GM23338 (cell line): ENCODE data around the gene SBF1. TPM values are rescaled to one million over a fixed set of nuclear protein-coding genes. Genes with fewer than 3 reads are reported as not detected.

ENCODE experiments used
- ATAC-seq: fragments of 200-7000 bp; cut with Tn5 transposase; 3 replicates; pipeline ENCODE4 v1.9.1; 2020
- DNase-seq: peaks from one replicate; pipeline ENCODE4 v3.0.0-alpha.2; 2015; ENCODE audit warnings: low spot score
- H2AFZ ChIP-seq: fragments of 200-600 bp; sonication (generic); 2 replicates; pipeline ENCODE4 v1.8.0; 2016; ENCODE audit warnings: antibody characterized with exemption, mild to moderate bottlenecking, moderate library complexity
- H3F3A ChIP-seq: fragments of 200-600 bp; sonication (generic); replicated peaks from 2 replicates; pipeline ENCODE4 v1.8.0; 2017; ENCODE audit warnings: antibody characterized with exemption, mixed run types, low read depth
- H3K27ac ChIP-seq: fragments of 200-600 bp; sonication (generic); 2 replicates; pipeline ENCODE4 v1.6.1; 2016; ENCODE audit warnings: low read depth
- H3K27me3 ChIP-seq: fragments of 200-600 bp; sonication (generic); 2 replicates; pipeline ENCODE4 v1.8.0; 2016; ENCODE audit warnings: mild to moderate bottlenecking, mixed run types, moderate library complexity; ENCODE audit not compliant: insufficient read depth
- H3K36me3 ChIP-seq: fragments of 200-600 bp; sonication (generic); 2 replicates; pipeline ENCODE4 v1.8.0; 2016; ENCODE audit warnings: mild to moderate bottlenecking; ENCODE audit not compliant: insufficient read depth
- H3K4me1 ChIP-seq: fragments of 200-600 bp; sonication (generic); 2 replicates; pipeline ENCODE4 v1.8.0; 2016; ENCODE audit warnings: mild to moderate bottlenecking, moderate library complexity; ENCODE audit not compliant: insufficient read depth
- H3K4me2 ChIP-seq: fragments of 200-600 bp; sonication (generic); 2 replicates; pipeline ENCODE4 v1.7.1; 2017; ENCODE audit warnings: mixed run types
- H3K4me3 ChIP-seq: fragments of 200-600 bp; sonication (generic); 2 replicates; pipeline ENCODE4 v1.6.1; 2016; ENCODE audit warnings: mixed run types
- H3K79me2 ChIP-seq: fragments of 200-600 bp; sonication (generic); replicated peaks from 2 replicates; pipeline ENCODE4 v1.8.0; 2017; ENCODE audit warnings: mild to moderate bottlenecking; ENCODE audit not compliant: insufficient read depth
- H3K9me2 ChIP-seq: fragments of 200-600 bp; sonication (generic); 2 replicates; pipeline ENCODE4 v1.8.0; 2017; ENCODE audit not compliant: insufficient read depth
- H4K20me1 ChIP-seq: fragments of 200-600 bp; sonication (generic); replicated peaks from 2 replicates; pipeline ENCODE4 v1.8.0; 2017; ENCODE audit warnings: mild to moderate bottlenecking; ENCODE audit not compliant: insufficient read depth
- H3K27ac Mint-ChIP-seq: 2 replicates; pipeline ENCODE4 v1.8.0; 2020; ENCODE audit warnings: inconsistent platforms, mild to moderate bottlenecking, moderate library complexity, mixed read lengths
- H3K27me3 Mint-ChIP-seq: 3 replicates; pipeline ENCODE4 v1.8.0; 2022; ENCODE audit warnings: low read depth, mild to moderate bottlenecking, moderate library complexity, mixed read lengths, inconsistent platforms; ENCODE audit not compliant: insufficient read depth, poor library complexity
- H3K36me3 Mint-ChIP-seq: 3 replicates; pipeline ENCODE4 v1.8.0; 2021; ENCODE audit warnings: low read depth, mild to moderate bottlenecking, inconsistent platforms, moderate library complexity, mixed read lengths
- H3K4me1 Mint-ChIP-seq: 3 replicates; pipeline ENCODE4 v1.8.0; 2020; ENCODE audit warnings: mild to moderate bottlenecking, inconsistent platforms, mixed read lengths
- H3K4me3 Mint-ChIP-seq: 3 replicates; pipeline ENCODE4 v1.8.0; 2021; ENCODE audit warnings: moderate library complexity, mild to moderate bottlenecking, inconsistent platforms, mixed read lengths
- H3K9me3 Mint-ChIP-seq: 3 replicates; pipeline ENCODE4 v1.8.0; 2020; ENCODE audit warnings: moderate library complexity, mild to moderate bottlenecking, inconsistent platforms, mixed read lengths
- CREB1 ChIP-seq: fragments of 250-450 bp; sonication (Bioruptor Pico); IDR thresholded peaks from 2 replicates; pipeline ENCODE4 v1.5.0; 2020; ENCODE audit warnings: low read depth, mild to moderate bottlenecking, moderate library complexity
- ETS1 ChIP-seq: IDR thresholded peaks from 2 replicates; pipeline ENCODE4 v1.6.1; 2016; ENCODE audit warnings: antibody characterized with exemption
- EZH2 ChIP-seq: fragments of 200-600 bp; sonication (generic); IDR thresholded peaks from one replicate; pipeline ENCODE4 v1.8.0; 2017; ENCODE audit warnings: antibody characterized with exemption, mild to moderate bottlenecking, low read depth; ENCODE audit not compliant: unreplicated experiment
- EZH2phosphoT487 ChIP-seq: fragments of 200-600 bp; sonication (generic); IDR thresholded peaks from one replicate; pipeline ENCODE4 v1.8.1; 2018; ENCODE audit warnings: antibody characterized with exemption; ENCODE audit not compliant: unreplicated experiment
- JUNB ChIP-seq: IDR thresholded peaks from one replicate; pipeline ENCODE4 v1.6.1; 2016; ENCODE audit warnings: antibody characterized with exemption; ENCODE audit not compliant: unreplicated experiment
- NANOG ChIP-seq: IDR thresholded peaks from 2 replicates; pipeline ENCODE4 v1.6.1; 2016; ENCODE audit warnings: antibody characterized with exemption, borderline replicate concordance
- POLR2AphosphoS5 ChIP-seq: IDR thresholded peaks from 2 replicates; pipeline ENCODE4 v1.6.1; 2016; ENCODE audit warnings: antibody characterized with exemption, low read depth
- REST ChIP-seq: IDR thresholded peaks from one replicate; pipeline ENCODE4 v1.6.1; 2018; ENCODE audit warnings: antibody characterized with exemption; ENCODE audit not compliant: unreplicated experiment
- ZNF331 ChIP-seq: fragments of 250-450 bp; sonication (Bioruptor Pico); IDR thresholded peaks from 2 replicates; pipeline ENCODE4 v1.5.0; 2020; ENCODE audit warnings: low read depth, mild to moderate bottlenecking, moderate library complexity
- polyA plus RNA-seq: library from polyadenylated mRNA; unstranded; fragments of >200 nt; fragmentation: Nextera tagmentation; extraction: Ambion mirVana; gene quantifications from 2 replicates; pipeline ENCODE4 v1.2.1, GENCODE V29; 2016
- total RNA-seq: library from RNA; depleted of rRNA; stranded (reverse); fragments of >200 nt; shearing (Covaris generic); gene quantifications from 2 replicates; pipeline ENCODE4 v1.2.3, GENCODE V29; 2014
- TF ChIP-seq, protein P1 (sequence below), 2 experiments: fragments of 200-600 bp in 1 of 2; sonication (generic) in 1 of 2; conservative IDR thresholded peaks; 2 replicates each; pipeline versions ENCODE4 v1.5.1 to v1.6.1; 2016 to 2017; ENCODE audit warnings: antibody characterized with exemption in 2 of 2, low read depth in 2 of 2, mild to moderate bottlenecking in 2 of 2, moderate library complexity in 1 of 2

Gene SBF1
- total and polyA plus RNA-seq, 2 experiments from 2014 or later, result 26.5 to 85.4 TPM

- no peak for TF ChIP-seq NANOG
Observed at GRCh38 chr22:50436015-50436830, 38.6 kb downstream of the SBF1 start (continued).

- Histone ChIP-seq H3K4me1 (no peaks in the 10 kb centered on the region), H3K4me2 (no peak overlapping the region), H3K4me3 (no peak overlapping the region), H3K36me3 (no peaks in the 10 kb centered on the region; the same call in 1 of the 2 replicates), H4K20me1 (peaks cover 4% of the 10 kb centered on the region; the same call in 1 of the 2 replicates), H3K79me2 (no peaks in the 10 kb centered on the region), H3K27ac (no peak overlapping the region), H3K9me2 (no peaks in the 10 kb centered on the region), H3F3A (no peaks in the 10 kb centered on the region), H2AFZ (no peak overlapping the region), H3K27me3 (no peaks in the 10 kb centered on the region)
- Mint-ChIP-seq H3K36me3 (peaks cover 15% of the 10 kb centered on the region), H3K9me3 (no peaks in the 10 kb centered on the region), H3K27me3 (peaks cover 9% of the 10 kb centered on the region), H3K27ac (no peak overlapping the region), H3K4me1 (no peaks in the 10 kb centered on the region), H3K4me3 (no peak overlapping the region)
- DNase-seq (no peak), ATAC-seq (no peak)
- no peak for TF ChIP-seq EZH2phosphoT487
- no peak for TF ChIP-seq CREB1 (CRISPR knock-in tag)
- TF ChIP-seq REST, result no peak
- no peak for TF ChIP-seq ZNF331 (CRISPR knock-in tag)
- no peak for TF ChIP-seq POLR2AphosphoS5
- TF ChIP-seq EZH2, result no peak
- no peak for TF ChIP-seq NANOG
- no peak for TF ChIP-seq JUNB
Observed at GRCh38 chr22:50435291-50436014, 39.4 kb downstream of the SBF1 start.

- no peaks in the 10 kb centered on the region; the same call in 1 of the 2 replicates for H3K36me3 ChIP-seq
- Mint-ChIP-seq H3K4me3 (no peak overlapping the region), H3K36me3 (peaks cover 18% of the 10 kb centered on the region), H3K27ac (no peak overlapping the region), H3K4me1 (no peaks in the 10 kb centered on the region), H3K9me3 (no peaks in the 10 kb centered on the region), H3K27me3 (peaks cover 9% of the 10 kb centered on the region)
- no peaks in the 10 kb centered on the region for H3K4me1 ChIP-seq
- ATAC-seq, result no peak
- no peak overlapping the region for H3K4me3 ChIP-seq
- no peaks in the 10 kb centered on the region for H3F3A ChIP-seq
- H4K20me1 ChIP-seq, result peaks cover 4% of the 10 kb centered on the region; the same call in 1 of the 2 replicates
- H3K27ac ChIP-seq, result no peak overlapping the region
- no peaks in the 10 kb centered on the region for H3K79me2 ChIP-seq
- no peak overlapping the region for H3K4me2 ChIP-seq
- no peaks in the 10 kb centered on the region for H3K9me2 ChIP-seq
- no peak for DNase-seq
- no peak overlapping the region for H2AFZ ChIP-seq
- H3K27me3 ChIP-seq, result no peaks in the 10 kb centered on the region
- no peak for TF ChIP-seq REST
- TF ChIP-seq ETS1, result no peak
- TF ChIP-seq POLR2AphosphoS5, result no peak
- TF ChIP-seq EZH2, result no peak
- TF ChIP-seq, protein P1, sequence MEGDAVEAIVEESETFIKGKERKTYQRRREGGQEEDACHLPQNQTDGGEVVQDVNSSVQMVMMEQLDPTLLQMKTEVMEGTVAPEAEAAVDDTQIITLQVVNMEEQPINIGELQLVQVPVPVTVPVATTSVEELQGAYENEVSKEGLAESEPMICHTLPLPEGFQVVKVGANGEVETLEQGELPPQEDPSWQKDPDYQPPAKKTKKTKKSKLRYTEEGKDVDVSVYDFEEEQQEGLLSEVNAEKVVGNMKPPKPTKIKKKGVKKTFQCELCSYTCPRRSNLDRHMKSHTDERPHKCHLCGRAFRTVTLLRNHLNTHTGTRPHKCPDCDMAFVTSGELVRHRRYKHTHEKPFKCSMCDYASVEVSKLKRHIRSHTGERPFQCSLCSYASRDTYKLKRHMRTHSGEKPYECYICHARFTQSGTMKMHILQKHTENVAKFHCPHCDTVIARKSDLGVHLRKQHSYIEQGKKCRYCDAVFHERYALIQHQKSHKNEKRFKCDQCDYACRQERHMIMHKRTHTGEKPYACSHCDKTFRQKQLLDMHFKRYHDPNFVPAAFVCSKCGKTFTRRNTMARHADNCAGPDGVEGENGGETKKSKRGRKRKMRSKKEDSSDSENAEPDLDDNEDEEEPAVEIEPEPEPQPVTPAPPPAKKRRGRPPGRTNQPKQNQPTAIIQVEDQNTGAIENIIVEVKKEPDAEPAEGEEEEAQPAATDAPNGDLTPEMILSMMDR (conservative IDR thresholded peaks at IDR 0.05; ENCODE audit: low read depth in 2 of 2), result no peak
- TF ChIP-seq JUNB, result no peak
Observed at GRCh38 chr22:50434849-50435248, 40.0 kb downstream of the SBF1 start.
